Stimulated activated CD4-positive, alpha-beta T cell treated with anti-CD3 and anti-CD28 coated beads, Interleukin-2, amount 100 ng/mL, for 48 hours (primary cell): Measurements from ENCODE around the gene CCNDBP1.
"Not testable (repeated sequence)": the region's sequence is repeated elsewhere in the genome, so short reads cannot be mapped to it uniquely, and the experiment has no call there.

Experiments
- DNase-seq, 2 donors: peaks; one replicate each; pipeline ENCODE4 v3.0.0-alpha.2; 2020

Gene CCNDBP1, protein sequence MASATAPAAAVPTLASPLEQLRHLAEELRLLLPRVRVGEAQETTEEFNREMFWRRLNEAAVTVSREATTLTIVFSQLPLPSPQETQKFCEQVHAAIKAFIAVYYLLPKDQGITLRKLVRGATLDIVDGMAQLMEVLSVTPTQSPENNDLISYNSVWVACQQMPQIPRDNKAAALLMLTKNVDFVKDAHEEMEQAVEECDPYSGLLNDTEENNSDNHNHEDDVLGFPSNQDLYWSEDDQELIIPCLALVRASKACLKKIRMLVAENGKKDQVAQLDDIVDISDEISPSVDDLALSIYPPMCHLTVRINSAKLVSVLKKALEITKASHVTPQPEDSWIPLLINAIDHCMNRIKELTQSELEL

DNA sequence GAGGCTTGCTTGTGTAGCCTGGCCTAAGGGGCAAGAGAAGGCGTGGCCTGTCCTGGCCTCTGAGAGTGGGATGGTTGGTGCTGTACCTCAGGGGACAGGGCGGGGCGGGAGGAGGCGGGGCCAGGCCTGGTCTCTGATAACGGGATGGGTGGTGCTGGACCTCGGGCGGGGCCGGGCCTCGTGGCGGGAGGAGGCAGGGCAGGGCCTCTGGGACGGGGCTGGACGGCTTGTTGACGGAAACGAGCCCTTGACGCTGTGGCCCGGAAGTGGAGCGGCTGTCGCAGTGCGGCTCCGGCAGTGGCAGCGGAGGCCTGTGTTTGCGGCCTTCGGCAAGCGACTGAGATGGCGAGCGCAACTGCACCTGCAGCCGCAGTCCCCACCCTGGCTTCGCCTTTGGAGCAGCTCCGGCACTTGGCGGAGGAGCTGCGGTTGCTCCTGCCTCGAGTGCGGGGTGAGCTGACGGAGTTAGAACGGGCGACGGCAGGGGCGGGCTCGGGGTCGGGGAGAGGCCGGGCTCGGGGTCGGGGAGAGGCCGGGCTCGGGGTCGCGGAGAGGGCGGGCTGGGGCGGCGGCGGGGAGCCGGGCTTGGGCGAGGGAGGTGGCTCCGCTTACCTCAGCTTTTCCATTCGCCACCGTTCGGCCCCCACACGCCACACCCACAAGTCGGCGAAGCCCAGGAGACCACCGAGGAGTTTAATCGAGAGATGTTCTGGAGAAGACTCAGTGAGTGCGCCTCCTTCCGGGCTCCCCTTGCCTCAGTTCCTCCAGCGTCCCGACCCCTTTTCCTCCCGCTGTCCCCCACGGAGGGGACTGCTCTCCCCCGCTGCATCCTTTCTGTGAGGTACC lies at the start of gene CCNDBP1:
CCNDBP1 (plus strand) TSS at position 247 of the 846 bp plus-strand sequence; CDS start at position 343, 96 bp downstream.
- peak; percentile 83 to 87 for DNase-seq

DNA sequence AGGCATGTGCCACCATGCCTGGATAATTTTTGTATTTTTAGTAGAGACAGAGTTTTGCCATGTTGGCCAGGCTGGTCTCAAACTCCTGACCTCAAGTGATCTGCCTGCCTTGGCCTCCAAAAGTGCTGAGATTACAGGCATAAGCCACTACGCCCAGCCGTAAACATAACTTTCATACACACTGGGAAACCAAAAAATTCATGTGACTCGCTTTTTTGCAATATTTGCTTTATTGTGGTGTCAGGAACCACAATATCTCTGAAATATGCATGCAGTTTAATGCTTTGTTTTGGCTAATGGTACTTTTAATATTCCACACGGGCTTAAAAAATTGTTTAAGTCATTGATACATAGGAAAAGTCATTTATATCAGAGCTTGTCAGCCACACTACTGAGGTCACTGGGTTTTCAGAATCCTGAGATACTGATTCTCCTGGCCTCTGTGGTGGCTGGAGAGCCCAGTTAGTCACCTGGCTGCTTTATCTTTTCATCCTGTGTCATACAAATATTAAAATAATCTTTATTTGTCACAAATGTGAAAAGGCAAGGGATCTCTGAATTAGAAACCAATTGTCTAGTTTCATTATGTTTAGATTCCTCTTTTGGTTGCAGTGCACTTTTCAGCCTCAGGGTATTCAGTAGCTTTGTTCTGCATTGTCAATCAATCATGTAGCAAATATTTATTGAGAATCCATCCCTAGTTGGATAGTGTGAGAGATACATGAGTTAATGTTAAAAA lies 41.8 kb upstream of the CCNDBP1 start:
- DNase-seq = no peak

DNA sequence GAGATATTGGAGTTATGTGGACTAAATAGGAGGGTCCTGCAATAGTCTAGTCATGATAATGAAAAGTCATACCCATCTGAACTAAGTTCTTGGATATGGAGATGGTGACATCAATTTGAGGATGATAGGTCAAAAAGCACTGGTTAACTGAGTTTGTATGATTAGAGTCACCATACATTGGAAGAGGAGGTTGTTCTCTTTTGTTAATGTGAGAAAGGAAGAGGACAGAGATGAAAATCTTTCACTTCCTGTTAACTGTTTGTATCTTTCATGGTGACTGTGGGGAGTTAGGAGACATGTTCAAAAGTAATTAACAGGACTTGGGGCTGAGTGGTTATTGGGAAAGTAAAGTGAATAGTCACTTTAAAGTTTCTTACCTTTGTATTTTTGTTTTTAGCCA lies 40.7 kb upstream of the CCNDBP1 start:
- no peak for DNase-seq

DNA sequence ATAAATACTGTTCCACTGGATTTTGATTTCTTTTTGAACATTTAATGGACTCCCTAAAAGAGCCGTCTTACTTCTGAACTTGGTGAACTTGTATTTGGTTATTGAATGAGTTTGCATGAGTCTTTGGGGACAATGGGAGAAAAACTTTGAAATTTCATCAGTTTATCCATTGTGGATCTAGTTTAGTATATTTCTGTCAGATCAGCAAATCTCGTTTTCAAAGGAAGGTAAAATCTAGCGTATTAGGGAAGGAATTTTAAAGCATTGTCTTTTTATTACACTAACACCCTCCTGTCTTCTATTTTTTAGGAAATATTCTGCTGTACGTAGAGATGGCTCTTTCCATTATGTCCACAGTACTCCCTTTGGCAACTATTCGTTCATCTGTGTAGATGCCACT lies 39.0 kb upstream of the CCNDBP1 start:
- DNase-seq = no peak

DNA sequence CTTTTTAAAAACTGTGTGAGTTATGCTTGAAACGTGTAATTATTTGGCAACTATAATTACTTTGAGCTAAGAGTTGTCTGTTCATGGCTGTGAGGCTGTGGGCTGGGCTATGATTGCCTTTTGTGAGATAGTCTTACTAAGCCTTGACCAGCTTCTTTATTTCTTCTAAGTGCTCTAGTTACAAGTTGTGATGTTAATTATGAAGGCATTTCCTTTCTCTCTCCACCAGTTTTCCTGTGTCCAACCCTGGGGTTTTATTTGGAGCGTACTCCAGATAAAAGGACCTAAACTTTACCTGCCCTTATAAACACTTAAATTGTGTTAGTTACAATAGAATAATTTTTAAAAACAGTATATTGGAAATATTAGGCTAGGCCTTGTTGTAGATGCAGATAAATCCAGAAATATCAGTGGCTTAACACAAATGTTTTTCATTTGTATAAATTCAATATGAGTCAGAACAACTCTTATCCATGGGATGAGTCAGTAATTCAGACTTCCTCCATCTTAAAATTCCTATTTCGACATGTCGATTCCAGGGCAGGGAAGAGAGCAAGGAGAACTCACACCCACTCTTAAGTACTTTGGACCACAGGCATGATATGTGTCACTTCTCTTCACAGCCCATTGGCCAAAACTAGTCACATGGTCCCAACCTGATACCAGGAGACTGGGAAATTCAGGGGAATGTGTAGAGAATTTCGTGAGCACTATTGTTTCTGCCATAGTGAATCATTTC lies 34.8 kb upstream of the CCNDBP1 start:
- no peak for DNase-seq

DNA sequence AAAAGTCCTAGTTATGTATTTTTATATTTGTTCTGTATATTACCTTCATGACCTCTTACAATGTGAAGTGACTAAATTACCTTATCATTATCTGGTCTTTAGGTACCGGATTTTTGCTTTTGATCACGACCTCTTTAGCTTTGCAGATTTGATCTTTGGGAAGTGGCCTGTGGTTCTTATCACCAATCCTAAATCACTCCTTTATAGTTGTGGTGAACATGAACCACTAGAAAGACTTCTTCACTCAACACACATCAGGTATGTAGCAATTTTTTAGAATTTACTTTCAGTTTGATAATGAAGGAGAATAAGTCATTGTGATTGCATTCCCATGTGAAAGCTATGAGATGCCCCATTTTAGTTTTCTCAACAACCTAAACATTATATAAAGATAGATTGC lies 33.5 kb upstream of the CCNDBP1 start:
- no peak for DNase-seq

DNA sequence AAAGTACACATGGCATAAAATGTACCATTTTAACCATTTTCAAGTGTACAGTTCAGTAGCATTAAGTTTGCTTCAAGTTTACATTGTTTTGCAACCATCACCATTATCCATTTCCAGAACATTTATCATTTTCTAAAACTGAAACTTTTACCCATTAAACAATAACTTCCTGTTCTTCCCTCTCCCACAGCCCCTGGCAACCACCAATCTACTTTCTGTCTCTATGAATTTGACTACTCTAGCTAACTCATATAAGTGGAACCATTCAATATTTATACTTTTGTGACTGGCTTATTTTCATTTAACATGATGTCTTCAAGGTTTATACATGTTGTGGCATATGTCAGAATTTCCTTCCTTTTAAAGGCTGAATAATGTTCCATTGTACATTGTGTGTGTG lies 31.9 kb upstream of the CCNDBP1 start:
- no peak for DNase-seq

DNA sequence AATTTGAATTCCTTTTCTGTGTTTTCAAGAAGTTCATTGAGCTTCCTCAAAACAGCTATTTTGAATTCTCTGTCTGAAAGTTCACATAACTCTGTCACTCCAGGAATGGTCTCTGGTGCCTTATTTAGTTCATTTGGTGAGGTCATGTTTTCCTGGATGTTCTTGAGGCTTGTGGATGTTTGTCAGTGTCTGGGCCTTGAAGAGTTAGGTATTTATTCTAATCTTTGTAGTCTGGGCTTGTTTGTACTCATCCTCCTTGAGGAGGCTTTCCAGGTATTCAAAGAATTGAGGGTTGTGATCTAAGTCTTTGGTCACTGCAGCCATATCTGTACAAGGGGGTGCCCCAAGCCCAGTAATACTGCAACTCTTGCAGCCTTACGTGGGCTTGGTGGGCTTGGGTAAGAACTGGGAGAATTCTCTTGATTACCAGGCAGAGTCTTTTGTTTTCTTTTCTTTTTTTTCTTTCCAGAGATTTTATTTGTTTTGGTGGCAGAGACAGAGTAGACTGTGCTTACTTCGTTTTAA lies 19.3 kb upstream of the CCNDBP1 start:
- DNase-seq = no peak

DNA sequence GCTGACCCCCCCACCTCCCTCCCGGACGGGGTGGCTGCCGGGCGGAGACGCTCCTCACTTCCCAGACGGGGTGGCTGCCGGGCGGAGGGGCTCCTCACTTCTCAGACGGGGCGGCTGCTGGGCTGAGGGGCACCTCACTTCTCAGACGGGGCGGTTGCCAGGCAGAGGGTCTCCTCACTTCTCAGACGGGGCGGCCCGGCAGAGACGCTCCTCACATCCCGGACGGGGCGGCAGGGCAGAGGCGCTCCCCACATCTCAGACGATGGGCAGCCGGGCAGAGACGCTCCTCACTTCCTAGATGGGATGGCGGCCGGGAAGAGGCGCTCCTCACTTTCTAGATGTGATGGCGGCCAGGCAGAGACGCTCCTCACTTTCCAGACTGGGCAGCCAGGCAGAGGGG lies 17.9 kb upstream of the CCNDBP1 start:
- not testable (repeated sequence) for DNase-seq

DNA sequence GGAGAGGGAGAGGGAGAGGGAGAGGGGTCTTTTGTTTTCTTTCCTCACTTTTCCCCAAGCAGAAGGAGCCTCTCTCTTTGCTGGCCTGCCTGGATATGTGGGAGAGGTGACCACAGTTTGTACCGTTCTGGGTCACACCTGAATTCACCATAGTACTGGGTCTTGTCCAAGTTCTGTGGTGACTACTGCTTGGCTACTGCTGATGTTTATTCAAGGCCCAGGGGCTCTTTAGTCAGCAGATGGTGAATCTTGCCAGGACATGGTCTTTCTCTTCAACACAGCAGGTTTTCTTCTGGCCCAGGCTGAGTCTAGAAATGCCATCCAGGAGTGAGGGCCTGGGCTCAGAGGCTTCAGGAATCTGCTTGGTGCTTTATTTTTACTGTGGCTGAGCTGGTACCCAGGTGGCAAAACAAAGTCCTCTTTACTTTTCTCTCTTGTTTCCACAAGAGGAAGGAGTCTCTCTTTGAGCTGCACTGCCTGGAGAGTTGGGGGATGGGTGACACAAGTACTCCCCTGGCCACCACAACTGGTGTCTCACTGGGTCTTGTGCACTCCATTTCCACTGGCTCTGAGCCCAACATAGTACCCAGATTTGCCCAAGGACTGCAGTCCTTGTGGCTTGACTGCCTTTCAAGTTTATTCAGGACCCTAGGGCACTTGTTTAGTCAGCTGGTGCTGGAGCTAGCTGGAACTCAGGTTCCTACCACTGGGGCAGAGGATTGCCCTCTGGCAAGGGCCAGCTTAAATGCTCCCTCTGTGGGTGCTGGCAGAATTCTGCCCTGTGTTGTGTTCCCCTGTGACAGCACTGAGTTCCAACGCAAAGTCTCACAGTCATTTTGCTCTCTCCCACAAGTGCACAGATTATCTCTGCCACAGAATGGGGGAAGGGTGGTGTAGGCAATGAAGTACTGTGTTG lies 16.8 kb upstream of the CCNDBP1 start:
- no peak for DNase-seq

DNA sequence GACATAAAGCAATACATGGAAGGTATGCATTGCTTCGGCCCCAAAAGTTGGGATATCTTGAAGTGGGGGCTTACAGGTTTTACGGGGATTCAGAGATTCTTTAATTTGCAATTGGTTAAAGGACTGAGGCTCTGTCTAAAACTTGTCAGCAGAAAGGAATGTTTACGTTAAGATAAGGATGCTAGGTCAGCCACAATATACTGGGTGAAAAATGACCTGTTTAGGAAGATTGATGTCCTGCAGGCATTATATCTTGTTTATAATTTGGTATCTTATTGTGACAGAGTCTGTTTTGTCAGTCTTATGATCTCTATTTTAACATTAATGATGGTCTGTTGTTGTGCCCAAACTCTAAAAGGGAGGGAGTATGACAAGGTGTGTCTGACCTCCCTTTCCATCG lies 15.3 kb upstream of the CCNDBP1 start:
- DNase-seq = no peak

DNA sequence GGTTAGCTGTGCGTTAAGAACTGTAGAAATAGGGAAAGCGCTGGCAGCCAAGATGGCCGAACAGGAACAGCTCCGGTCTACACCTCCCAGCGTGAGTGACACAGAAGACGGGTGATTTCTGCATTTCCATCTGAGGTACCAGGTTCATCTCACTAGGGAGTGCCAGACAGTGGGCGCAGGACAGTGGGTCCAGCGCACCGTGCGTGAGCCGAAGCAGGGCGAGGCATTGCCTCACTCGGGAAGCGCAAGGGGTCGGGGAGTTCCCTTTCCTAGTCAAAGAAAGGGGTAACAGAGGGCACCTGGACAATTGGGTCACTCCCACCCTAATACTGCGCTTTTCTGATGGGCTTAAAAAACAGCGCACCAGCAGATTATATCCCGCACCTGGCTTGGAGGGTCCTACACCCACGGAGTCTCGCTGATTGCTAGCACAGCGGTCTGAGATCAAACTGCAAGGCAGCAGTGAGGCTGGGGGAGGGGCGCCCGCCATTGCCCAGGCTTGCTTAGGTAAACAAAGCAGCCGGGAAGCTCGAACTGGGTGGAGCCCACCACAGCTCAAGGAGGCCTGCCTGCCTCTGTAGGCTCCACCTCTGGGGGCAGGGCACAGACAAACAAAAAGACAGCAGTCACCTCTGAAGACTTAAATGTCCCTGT lies 9.4 kb upstream of the CCNDBP1 start:
- DNase-seq = not testable (repeated sequence)

DNA sequence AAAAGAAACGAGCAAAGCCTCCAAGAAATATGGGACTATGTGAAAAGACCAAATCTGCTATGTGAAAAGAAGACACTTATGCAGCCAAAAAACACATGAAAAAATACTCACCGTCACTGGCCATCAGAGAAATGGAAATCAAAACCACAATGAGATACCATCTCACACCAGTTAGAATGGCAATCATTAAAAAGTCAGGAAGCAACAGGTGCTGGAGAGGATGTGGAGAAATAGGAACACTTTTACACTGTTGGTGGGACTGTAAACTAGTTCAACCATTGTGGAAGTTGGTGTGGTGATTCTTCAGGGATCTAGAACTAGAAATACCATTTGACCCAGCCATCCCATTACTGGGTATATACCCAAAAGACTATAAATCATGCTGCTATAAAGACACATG lies 8.1 kb upstream of the CCNDBP1 start:
- DNase-seq = not testable (repeated sequence)

DNA sequence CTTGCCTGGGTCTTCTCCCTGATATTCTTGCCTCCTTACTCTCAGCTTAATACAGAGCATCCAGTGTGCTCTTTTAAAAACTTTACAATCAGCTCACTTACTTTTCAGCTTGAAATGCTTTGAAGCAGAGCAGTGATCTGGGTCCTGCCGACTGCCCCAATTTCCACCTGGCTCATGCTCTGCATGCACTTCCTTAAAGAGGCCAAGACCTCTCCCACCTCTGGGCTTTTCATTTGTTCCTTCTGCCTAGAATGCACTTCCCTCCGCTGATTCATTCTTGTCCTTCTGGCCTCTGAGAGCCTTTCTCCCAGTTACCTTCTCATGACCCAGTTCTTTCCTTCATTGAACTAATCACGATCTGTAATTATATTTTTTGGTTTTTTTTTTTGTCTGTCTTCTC lies 1.9 kb upstream of the CCNDBP1 start:
- no peak for DNase-seq

DNA sequence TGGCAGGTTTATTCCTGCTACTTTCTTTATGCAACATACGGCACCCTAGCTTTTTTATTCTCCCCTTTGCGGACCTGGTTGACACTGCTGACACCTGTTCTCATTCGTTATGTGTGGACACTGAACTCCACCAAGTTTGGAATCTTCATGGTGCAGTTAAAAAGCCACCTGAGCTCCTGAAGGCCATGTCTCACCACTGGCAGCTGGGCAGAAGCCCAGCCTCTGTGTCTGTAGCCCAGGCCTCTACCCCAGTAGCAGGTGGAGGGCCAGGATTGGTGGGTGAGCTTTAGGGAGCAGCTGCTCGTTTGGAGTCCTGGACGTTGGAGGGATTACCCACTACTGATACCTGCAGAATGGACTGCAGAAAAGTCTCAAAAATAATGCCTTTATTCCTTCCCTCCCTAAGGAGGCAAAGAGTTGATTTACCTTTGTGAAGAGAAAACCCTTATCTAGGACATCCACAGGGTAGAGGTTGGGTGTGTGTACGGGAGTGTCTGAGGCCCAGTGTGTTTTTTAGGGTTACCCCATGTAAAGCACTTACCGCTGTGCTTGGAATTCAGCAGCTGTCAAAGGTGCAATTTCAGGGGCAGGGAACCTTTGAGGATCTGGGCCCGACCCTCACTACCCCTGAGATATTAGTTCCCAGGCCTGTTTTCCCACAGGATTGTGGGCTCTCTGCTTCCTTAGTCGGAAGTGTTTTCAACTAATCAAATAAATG lies 637 bp upstream of the CCNDBP1 start:
- no peak for DNase-seq

DNA sequence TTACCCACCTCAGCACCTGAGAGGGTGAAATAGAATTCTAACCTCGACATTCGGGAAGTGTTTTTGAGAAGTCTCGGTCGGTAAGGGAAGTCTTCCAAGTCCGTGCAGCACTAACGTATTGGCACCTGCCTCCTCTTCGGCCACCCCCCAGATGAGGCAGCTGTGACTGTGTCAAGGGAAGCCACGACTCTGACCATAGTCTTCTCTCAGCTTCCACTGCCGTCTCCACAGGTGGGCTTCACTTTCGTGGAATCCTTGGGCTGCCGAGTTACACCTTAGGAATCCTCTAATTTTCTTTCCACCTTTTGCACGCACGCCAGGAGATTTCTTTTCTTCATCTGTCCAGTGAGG lies 775 bp downstream of the CCNDBP1 start:
- peak in 1 of 2 donors; percentile 7 for DNase-seq

DNA sequence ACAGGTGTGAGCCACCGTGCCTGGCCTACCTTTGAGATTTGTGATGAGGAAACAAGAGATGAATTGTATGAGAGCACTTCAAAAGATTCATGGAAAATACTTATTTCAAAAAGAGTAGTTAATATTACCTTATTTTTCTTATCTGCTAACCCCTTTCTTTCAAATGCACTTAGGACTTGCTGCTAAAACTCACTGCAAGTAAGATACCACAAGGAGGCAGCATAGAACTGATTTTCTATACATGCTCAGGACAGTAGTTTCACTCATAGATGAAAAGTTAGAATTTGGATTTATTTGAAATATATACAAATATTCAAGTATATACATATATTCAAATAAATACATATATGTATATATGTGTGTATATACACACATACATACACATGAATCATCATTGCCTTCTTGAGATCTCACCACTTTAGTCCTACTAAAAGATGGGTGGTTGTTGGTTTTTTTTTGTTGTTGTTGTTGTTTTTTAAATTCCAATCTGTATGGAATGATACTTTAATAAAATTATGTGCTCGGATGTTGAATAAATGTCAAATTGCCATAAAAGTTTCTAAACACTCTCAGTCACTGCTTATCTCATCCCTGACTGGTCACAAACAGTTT lies 2.4 kb downstream of the CCNDBP1 start:
- DNase-seq = no peak

DNA sequence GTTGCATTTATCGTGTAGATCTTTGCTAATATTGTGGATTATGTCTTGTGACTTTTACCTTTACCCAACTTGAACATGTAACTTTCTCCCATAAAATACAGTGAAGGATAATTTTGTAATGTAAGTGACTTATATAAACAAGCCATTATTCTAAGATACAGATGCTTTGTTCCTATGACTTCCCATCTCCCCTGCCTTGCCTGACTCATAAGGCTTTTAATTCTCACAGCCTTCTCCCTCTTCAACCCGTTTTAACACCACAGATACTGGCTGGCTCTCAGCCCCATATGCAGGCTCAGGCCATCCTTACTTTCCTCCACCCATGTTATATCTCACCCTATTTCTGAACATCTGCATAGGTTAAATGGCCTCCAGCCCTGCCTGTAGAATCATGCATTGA lies 4.1 kb downstream of the CCNDBP1 start:
- no peak for DNase-seq

DNA sequence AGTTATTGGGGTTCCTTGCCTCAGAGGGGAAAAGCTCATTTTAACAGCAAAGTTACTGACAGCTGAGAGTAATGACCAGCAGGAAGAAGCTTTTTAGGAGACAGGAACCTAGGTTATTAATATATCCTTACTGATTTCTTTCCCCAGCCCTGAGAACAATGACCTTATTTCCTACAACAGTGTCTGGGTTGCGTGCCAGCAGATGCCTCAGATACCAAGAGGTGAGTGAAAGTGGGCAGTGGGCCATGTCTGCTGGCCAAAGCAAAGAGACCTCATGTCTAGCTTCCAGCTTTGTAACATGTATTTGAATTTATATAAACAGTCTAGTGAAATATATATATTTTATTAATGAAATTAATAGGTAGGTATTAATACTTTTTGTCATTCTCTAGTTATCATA lies 5.0 kb downstream of the CCNDBP1 start:
- DNase-seq = no peak

DNA sequence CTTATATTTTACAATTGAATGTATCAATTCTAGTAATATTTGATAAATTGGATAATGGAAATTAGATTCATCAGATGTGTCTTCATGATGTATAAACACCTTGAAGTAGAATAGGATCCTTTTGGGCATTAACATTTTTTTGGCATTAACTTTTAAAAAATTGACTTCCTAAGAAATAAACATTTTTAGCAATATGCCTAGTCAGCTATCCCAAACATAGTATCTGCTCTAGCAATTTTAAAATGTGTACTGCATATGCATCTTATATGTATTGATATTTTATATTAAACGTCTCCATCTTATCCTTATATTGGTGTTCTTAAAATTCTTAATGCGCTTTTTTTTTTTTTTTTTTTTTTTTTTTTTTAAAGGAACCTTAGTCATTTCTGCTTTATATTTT lies 8.5 kb downstream of the CCNDBP1 start:
- no peak for DNase-seq
